DND-41 (cell line): ENCODE data around the gene LHX6.

Experiments used
- ATAC-seq: fragments of 200-7000 bp; cut with Tn5 transposase; 3 replicates; pipeline ENCODE4 v1.9.1; 2021; ENCODE audit warnings: low read depth; ENCODE audit not compliant: insufficient read depth
- DNase-seq: peaks from one replicate; pipeline ENCODE4 v3.0.0-alpha.2; 2020
- H2AFZ ChIP-seq: 2 replicates; pipeline ENCODE4 v1.6.0; 2012; ENCODE audit warnings: low read depth, low read length
- H3K27ac ChIP-seq: 2 replicates; pipeline ENCODE4 v1.5.1; 2012; ENCODE audit warnings: low read length, inconsistent platforms
- H3K27me3 ChIP-seq: fragments of 200-600 bp; sonication (generic); 2 replicates; pipeline ENCODE4 v1.6.0; 2012; ENCODE audit warnings: low read length, mild to moderate bottlenecking, inconsistent platforms; ENCODE audit not compliant: insufficient read depth, poor library complexity
- H3K36me3 ChIP-seq: 2 replicates; pipeline ENCODE4 v1.5.1; 2012; ENCODE audit warnings: low read length, inconsistent platforms; ENCODE audit not compliant: insufficient read depth
- H3K4me1 ChIP-seq: 2 replicates; pipeline ENCODE4 v1.5.1; 2012; ENCODE audit warnings: mild to moderate bottlenecking, low read length; ENCODE audit not compliant: insufficient read depth
- H3K4me2 ChIP-seq: 2 replicates; pipeline ENCODE4 v1.6.0; 2012; ENCODE audit warnings: mild to moderate bottlenecking, moderate library complexity, low read length, inconsistent platforms; ENCODE audit not compliant: insufficient read depth
- H3K4me3 ChIP-seq, 2 experiments: fragments of 200-600 bp in 1 of 2; shearing (Covaris generic) in 1 of 2; 2 replicates each; pipeline ENCODE4 v1.5.1; 2012 to 2016; ENCODE audit warnings: inconsistent platforms in 2 of 2, low read length in 2 of 2, mild to moderate bottlenecking in 2 of 2, low read depth in 1 of 2, moderate library complexity in 1 of 2
- H3K79me2 ChIP-seq: 2 replicates; pipeline ENCODE4 v1.6.0; 2012; ENCODE audit warnings: low read length, inconsistent platforms; ENCODE audit not compliant: insufficient read depth
- H3K9ac ChIP-seq: 2 replicates; pipeline ENCODE4 v1.6.0; 2012; ENCODE audit warnings: low read depth, mild to moderate bottlenecking, inconsistent platforms, low read length, moderate library complexity
- H3K9me3 ChIP-seq: 2 replicates; pipeline ENCODE4 v1.5.1; 2012; ENCODE audit warnings: low read length, moderate library complexity, mild to moderate bottlenecking, inconsistent platforms; ENCODE audit not compliant: insufficient read depth, severe bottlenecking
- H4K20me1 ChIP-seq: 2 replicates; pipeline ENCODE4 v1.6.0; 2012; ENCODE audit warnings: low read length; ENCODE audit not compliant: insufficient read depth
- EZH2 ChIP-seq: IDR thresholded peaks from 3 replicates; pipeline ENCODE4 v1.6.1; 2012; ENCODE audit warnings: borderline replicate concordance, low read depth, mild to moderate bottlenecking, moderate library complexity, low read length, inconsistent platforms; ENCODE audit not compliant: severe bottlenecking
- TF ChIP-seq, protein P1 (sequence below): IDR thresholded peaks from 2 replicates; pipeline ENCODE4 v1.5.1; 2012; ENCODE audit warnings: borderline replicate concordance, low read length, moderate library complexity, mild to moderate bottlenecking; ENCODE audit not compliant: poor library complexity, severe bottlenecking; ENCODE audit errors: extremely low read depth

LHX6 gene

GRCh38 chr9:122252796-122253195, 24.0 kb upstream of the LHX6 start:
- Histone ChIP-seq H3K9me3 (no peaks in the 10 kb centered on the region), H3K4me3 (no peak overlapping the region), H3K9ac (no peak overlapping the region), H3K4me1 (no peaks in the 10 kb centered on the region), H3K27me3 (no peaks in the 10 kb centered on the region), H2AFZ (no peak overlapping the region), H3K36me3 (peaks cover 43% of the 10 kb centered on the region; the same call in 1 of the 2 replicates), H3K27ac (no peak overlapping the region), H3K79me2 (peaks cover 8% of the 10 kb centered on the region; the same call in 1 of the 2 replicates), H3K4me2 (no peak overlapping the region), H4K20me1 (peaks cover 5% of the 10 kb centered on the region)
- ATAC-seq: no peak
- no peak for TF ChIP-seq EZH2
- TF ChIP-seq, protein P1, sequence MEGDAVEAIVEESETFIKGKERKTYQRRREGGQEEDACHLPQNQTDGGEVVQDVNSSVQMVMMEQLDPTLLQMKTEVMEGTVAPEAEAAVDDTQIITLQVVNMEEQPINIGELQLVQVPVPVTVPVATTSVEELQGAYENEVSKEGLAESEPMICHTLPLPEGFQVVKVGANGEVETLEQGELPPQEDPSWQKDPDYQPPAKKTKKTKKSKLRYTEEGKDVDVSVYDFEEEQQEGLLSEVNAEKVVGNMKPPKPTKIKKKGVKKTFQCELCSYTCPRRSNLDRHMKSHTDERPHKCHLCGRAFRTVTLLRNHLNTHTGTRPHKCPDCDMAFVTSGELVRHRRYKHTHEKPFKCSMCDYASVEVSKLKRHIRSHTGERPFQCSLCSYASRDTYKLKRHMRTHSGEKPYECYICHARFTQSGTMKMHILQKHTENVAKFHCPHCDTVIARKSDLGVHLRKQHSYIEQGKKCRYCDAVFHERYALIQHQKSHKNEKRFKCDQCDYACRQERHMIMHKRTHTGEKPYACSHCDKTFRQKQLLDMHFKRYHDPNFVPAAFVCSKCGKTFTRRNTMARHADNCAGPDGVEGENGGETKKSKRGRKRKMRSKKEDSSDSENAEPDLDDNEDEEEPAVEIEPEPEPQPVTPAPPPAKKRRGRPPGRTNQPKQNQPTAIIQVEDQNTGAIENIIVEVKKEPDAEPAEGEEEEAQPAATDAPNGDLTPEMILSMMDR: no peak
- DNase-seq: no peak

- Histone ChIP-seq H4K20me1 (peaks cover 5% of the 10 kb centered on the region), H3K27me3 (no peaks in the 10 kb centered on the region), H3K4me3 (no peak overlapping the region), H3K4me1 (no peaks in the 10 kb centered on the region), H2AFZ (no peak overlapping the region), H3K36me3 (peaks cover 55% of the 10 kb centered on the region; the same call in 1 of the 2 replicates), H3K27ac (no peak overlapping the region), H3K79me2 (peaks cover 6% of the 10 kb centered on the region; the same call in 1 of the 2 replicates), H3K9me3 (no peaks in the 10 kb centered on the region), H3K9ac (no peak overlapping the region), H3K4me2 (no peak overlapping the region)
- TF ChIP-seq, protein P1: no peak
- TF ChIP-seq EZH2: no peak
- DNase-seq: no peak
- ATAC-seq: no peak
These were observed 22.6 kb upstream of the LHX6 start for GRCh38 chr9:122251351-122251750.

- no peak overlapping the region for H2AFZ ChIP-seq
- no peak overlapping the region for H3K4me2 ChIP-seq
- no peak for ATAC-seq
- peaks cover 3% of the 10 kb centered on the region; the same call in 1 of the 2 replicates for H3K79me2 ChIP-seq
- H3K27me3 ChIP-seq: no peaks in the 10 kb centered on the region
- H3K9me3 ChIP-seq: no peaks in the 10 kb centered on the region
- no peak overlapping the region for H3K4me3 ChIP-seq
- H3K27ac ChIP-seq: no peak overlapping the region
- H3K4me1 ChIP-seq: no peaks in the 10 kb centered on the region
- no peaks in the 10 kb centered on the region; the same call in 1 of the 2 replicates for H4K20me1 ChIP-seq
- no peak overlapping the region for H3K9ac ChIP-seq
- H3K36me3 ChIP-seq: peaks cover 72% of the 10 kb centered on the region
- no peak for DNase-seq
- TF ChIP-seq, protein P1: no peak
- no peak for TF ChIP-seq EZH2
These were observed 19.7 kb upstream of the LHX6 start for GRCh38 chr9:122248448-122248865.
